Left lobe of liver (tissue), 2 donors: ENCODE results near the gene HEPHL1. TPM values are rescaled to one million over a fixed set of nuclear protein-coding genes. Genes with fewer than 3 reads are reported as not detected.
A peak's percentile ranks its signal among the peaks of the same experiment; 100 is the strongest.

Source experiments
- ATAC-seq: fragments of 200-7000 bp; cut with Tn5 transposase; one replicate; pipeline ENCODE4 v1.9.1; 2020; ENCODE audit warnings: mild to moderate bottlenecking, moderate library complexity
- DNase-seq: peaks from one replicate; pipeline ENCODE4 v3.0.0-alpha.2; 2020; ENCODE audit warnings: low spot score
- total RNA-seq: library from RNA; stranded (reverse); gene quantifications from one replicate; pipeline ENCODE4 v1.2.1, GENCODE V29; 2021
- donor health status: DM: no; HTN: no; CAD: no; lungs with moderate emphysema.
- donor health status: DM: no; HTN: yes; CAD: no.

The HEPHL1 gene
- total RNA-seq, 1 donor from 2014 or later = not detected

GRCh38 chr11:94023856-94024255, 2.7 kb downstream of the HEPHL1 start:
- ATAC-seq (no peak), DNase-seq (no peak)

GRCh38 chr11:94024547-94024946, 3.4 kb downstream of the HEPHL1 start:
- DNase-seq (no peak), ATAC-seq (no peak)

GRCh38 chr11:94025690-94026394, 4.7 kb downstream of the HEPHL1 start:
- ATAC-seq (no peak), DNase-seq (no peak)

- DNase-seq (no peak), ATAC-seq (no peak)
These were observed 6.1 kb downstream of the HEPHL1 start for GRCh38 chr11:94027210-94027609.

GRCh38 chr11:94028436-94028835, 7.3 kb downstream of the HEPHL1 start:
- ATAC-seq (no peak), DNase-seq (no peak)

- ATAC-seq (no peak), DNase-seq (no peak)
These were observed 8.9 kb downstream of the HEPHL1 start for GRCh38 chr11:94030059-94030458.

GRCh38 chr11:94031625-94032024, 10.5 kb downstream of the HEPHL1 start:
- DNase-seq (no peak), ATAC-seq (no peak)

GRCh38 chr11:94032066-94032465, 10.9 kb downstream of the HEPHL1 start:
- DNase-seq = no peak
- no peak for ATAC-seq

GRCh38 chr11:94032725-94033124, 11.6 kb downstream of the HEPHL1 start:
- no peak for DNase-seq

GRCh38 chr11:94034207-94034606, 13.1 kb downstream of the HEPHL1 start:
- ATAC-seq (no peak), DNase-seq (no peak)

More at GRCh38 chr11:94032725-94033124, 11.6 kb downstream of the HEPHL1 start:
- no peak for ATAC-seq

GRCh38 chr11:94036096-94036495, 14.9 kb downstream of the HEPHL1 start:
- ATAC-seq (no peak), DNase-seq (no peak)

GRCh38 chr11:94043241-94043640, 22.1 kb downstream of the HEPHL1 start:
- ATAC-seq (no peak), DNase-seq (no peak)

- DNase-seq (no peak), ATAC-seq (peak; percentile 28)
These were observed 25.6 kb downstream of the HEPHL1 start for GRCh38 chr11:94046796-94047195.

GRCh38 chr11:94048032-94048709, 27.0 kb downstream of the HEPHL1 start:
- no peak for DNase-seq

GRCh38 chr11:94049351-94049750, 28.2 kb downstream of the HEPHL1 start:
- DNase-seq (no peak), ATAC-seq (no peak)

More at GRCh38 chr11:94048032-94048709, 27.0 kb downstream of the HEPHL1 start:
- no peak for ATAC-seq

- ATAC-seq = no peak
- no peak for DNase-seq
These were observed 37.5 kb downstream of the HEPHL1 start for GRCh38 chr11:94058630-94059029.

GRCh38 chr11:94059065-94059464, 37.9 kb downstream of the HEPHL1 start:
- DNase-seq = no peak
- no peak for ATAC-seq

- DNase-seq (no peak), ATAC-seq (no peak)
These were observed 39.2 kb downstream of the HEPHL1 start for GRCh38 chr11:94060401-94060800.

GRCh38 chr11:94062360-94062759, 41.2 kb downstream of the HEPHL1 start:
- ATAC-seq (no peak), DNase-seq (no peak)

GRCh38 chr11:94066901-94067429, 45.8 kb downstream of the HEPHL1 start:
- no peak for ATAC-seq
- DNase-seq = no peak

- ATAC-seq = no peak
These were observed 47.6 kb downstream of the HEPHL1 start for GRCh38 chr11:94068764-94069163.

More at GRCh38 chr11:94068764-94069163, 47.6 kb downstream of the HEPHL1 start:
- DNase-seq = no peak
